Stimulated activated CD8-positive, alpha-beta memory T cell treated with anti-CD3 and anti-CD28 coated beads, Interleukin-7, amount 100 ng/mL, for 4 hours (primary cell): ENCODE results near the gene FAM117B.
"Not testable (repeated sequence)": the region's sequence is repeated elsewhere in the genome, so short reads cannot be mapped to it uniquely, and the experiment has no call there.

Experiments used
- DNase-seq, 2 donors: peaks; one replicate each; pipeline ENCODE4 v3.0.0-alpha.2; 2020; ENCODE audit warnings: low read depth in 2 of 2

FAM117B gene

DNA sequence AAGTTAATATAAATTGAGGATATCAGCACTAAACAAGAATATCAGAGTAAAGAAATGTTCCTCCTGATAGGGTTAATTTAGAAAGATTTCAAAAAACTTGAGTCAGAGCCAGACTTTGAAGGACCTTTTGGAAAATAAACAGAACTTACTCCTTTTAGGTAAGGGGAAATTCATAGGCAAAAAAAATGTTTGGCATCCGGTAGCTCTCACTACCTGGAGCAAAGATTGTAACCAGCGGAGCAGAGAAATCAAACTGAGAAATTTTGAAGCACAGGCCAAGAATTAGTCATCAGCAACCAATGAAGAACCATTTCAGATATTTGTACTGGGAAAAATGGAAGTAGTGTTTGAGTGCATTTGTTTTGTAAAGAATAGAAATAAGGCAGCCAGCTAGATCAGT, 123.8 kb downstream of the FAM117B start:
- DNase-seq, result no peak

- DNase-seq, result no peak
These were observed 126.1 kb downstream of the FAM117B start for GRCh38 chr2:202760848-202761247.

DNA sequence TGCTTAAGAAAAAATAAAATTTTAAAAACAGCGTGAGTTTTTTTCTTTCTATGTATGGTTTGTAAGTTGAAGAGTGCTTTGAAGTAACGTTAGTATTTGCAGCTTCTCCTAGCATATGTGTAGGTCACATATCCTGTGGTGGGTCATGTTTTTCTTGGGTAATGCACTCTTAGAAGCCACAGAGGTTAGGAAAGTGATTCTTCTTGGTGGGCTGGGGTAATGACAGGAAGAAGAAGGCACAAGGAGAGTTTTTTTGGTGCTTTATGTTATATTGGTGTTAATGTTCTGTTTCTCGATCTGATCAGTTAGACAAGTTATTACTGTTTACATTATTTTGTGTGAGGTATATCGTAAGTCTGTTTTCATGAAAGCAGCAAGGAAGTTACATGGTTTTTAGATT, 127.8 kb downstream of the FAM117B start:
- no peak for DNase-seq

GRCh38 chr2:202763916-202764315, 129.1 kb downstream of the FAM117B start:
- no peak for DNase-seq

DNA sequence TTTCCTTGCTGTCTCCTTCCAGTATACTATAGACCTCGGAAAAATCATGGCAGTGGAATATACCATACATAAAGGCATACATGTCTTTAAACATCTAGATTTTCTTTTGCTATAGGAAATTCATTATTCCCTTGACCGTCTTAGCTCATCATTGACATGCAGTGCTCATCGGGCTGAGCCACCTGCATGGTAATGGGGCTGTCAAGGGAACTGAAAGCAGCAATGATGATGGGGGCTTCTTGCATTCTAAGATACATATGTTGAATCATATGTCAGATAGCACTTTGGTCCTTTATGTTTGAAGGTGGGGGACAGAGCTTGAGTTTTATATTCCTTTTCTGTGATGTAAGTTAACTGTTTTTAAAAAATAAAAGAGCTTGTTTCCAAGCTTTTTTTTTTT, 130.2 kb downstream of the FAM117B start:
- DNase-seq, result no peak

DNA sequence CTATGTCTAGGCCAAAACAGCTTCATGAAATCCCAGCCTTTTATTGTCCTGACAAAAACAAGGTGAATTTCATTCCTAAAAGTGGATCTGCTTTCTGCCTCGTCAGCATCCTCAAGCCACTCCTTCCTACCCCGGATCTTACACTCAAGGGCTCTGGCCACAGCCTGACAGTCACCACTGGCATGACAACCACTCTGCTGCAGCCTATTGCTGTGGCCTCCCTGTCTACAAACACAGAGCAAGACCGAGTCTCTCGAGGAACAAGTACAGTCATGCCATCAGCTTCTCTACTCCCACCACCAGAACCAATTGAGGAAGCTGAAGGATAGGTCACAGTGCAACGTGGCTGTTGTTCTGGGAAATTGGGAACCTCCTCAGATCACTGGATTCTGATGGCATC, 130.7 kb downstream of the FAM117B start:
- DNase-seq, result no peak

DNA sequence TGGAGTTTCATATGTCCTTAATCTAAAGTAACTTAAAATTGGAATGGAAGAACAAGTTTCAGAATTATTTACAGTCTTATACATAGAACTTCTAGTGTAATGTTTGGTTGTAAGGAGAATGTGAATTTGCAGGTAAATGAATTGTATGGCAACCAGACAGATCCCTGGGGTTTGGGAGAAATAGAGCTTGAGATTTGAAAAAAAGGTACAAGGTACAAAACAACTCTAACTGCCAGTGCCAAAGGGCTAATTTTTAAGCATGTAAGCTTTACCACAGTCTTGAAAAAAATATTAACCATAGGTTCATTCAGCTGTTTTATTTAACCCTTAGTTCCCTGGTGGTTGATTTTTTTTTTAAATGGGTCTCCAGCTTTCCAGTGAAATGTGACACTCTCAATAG, 133.5 kb downstream of the FAM117B start:
- DNase-seq, result no peak

DNA sequence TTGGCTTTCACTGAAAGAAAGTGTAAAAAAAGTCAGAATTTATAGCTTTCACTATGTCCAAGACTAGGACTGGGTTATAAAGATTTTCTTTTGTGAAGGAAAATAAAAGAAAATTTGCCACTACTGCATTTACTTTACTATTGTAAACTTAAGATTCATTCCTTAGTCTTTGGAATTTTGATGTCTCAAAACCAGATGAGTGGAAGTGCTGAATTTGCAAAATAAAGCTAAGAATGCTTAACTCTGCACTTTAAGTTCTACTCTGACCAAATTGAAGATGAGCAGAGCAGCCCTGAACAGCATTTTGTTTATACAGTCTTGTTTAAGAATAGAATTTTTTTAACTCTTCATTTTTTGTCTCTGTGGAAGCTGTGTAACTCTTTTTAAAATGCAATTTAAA, 134.4 kb downstream of the FAM117B start:
- no peak for DNase-seq

DNA sequence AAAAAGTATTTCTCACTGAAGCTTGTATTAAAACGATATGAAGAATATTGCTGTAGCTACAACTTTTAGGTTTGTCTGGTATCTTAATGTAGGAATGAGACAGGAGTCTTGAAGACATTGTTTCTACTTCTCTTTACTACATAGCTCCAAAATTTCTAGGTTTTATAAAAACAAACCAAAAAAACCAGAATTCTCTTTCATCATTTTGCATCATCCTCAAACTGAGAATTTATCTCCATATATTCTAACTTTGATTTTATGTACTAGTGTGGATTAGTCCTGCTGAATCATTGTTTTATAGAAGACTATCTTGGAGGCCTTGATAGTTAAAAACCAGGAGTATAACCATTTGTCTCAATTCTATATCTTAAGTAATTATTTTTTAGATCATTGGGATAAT, 136.6 kb downstream of the FAM117B start:
- DNase-seq, result no peak

- DNase-seq, result no peak
These were observed 137.1 kb downstream of the FAM117B start for GRCh38 chr2:202771741-202772460.

GRCh38 chr2:202773301-202773973, 138.7 kb downstream of the FAM117B start:
- DNase-seq, result no peak

GRCh38 chr2:202774104-202774503, 139.3 kb downstream of the FAM117B start:
- no peak for DNase-seq

DNA sequence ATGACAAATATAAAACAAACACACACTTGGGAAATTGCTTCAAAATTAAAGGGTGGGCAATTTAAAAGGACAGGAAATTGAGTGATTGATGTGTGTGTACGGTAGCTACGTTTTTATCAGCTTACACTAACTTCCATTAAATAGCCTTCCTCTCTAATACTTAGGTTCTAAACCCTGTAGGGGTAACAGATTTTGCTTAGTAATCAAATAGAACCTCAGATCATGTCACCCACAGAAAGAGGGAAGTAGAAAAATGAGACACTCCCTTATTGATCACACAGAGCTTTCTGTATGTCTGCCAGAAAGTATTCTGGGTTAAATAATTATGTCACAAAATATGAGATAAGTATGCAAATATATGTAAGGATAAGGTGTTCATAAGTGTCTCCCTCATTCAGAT, 143.4 kb downstream of the FAM117B start:
- DNase-seq, result no peak

DNA sequence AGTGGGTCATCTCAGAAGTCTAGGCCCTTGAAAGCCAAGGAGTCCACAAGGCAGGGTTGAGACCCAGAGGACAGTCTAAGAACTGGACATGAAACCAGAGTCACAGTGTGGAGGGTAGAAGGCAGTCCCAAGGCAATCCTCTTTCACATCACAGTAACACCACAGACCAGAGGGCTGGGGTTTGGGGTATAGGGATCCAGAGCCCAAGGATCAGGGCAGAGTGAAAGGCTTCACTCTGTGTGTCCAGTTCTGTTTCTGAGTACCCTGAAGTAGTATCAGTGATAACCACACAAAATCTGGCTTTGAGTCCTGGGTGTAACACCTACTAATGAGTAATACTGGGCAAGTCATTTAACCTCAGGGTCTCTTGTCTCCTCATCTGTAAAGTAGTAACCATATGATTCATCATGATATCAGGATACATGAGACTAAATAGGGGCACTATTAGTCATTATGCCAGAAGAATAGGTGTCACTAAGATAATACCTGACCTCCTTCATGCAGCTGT, 145.8 kb downstream of the FAM117B start:
- DNase-seq, result no peak

- no peak for DNase-seq
These were observed 148.3 kb downstream of the FAM117B start for GRCh38 chr2:202782940-202783558.

DNA sequence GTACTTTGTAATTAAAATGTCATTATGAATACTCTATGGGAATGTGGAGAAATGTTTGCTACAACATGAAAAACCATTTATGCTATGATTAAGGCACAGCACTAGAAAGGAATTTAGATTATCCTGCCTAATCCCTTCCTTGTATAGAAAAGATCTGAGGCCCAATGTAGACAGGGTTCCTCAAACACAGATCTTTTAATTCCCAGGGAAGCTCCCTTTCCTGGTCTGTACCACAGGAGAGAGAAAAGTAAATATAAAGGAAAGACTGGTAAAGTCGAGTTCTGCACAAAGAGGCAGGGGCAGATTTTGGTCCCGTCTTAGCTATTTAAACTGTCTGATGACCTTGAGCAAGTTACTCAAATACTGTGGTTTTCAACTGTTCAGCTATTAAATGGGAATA, 152.1 kb downstream of the FAM117B start:
- DNase-seq, result no peak

DNA sequence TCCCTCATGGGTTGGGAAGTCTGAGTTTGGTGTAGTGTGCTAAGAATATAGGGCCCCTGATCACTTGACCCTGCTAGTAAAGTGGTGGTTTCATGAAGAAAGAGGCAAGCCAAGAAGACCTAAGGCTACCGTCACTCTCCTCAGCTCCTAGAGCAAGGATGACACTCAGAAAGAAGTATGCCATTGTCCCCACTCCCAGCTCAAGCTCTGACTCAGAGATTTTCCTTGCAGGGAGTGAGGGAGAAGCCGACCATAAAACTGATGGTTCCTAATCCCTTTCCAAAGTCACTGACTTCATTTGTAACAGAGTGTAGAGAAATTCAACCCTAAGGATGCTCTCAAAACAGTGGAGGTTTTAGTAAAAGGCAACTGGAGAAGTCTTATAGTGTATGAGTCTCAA, 155.9 kb downstream of the FAM117B start:
- DNase-seq, result no peak

DNA sequence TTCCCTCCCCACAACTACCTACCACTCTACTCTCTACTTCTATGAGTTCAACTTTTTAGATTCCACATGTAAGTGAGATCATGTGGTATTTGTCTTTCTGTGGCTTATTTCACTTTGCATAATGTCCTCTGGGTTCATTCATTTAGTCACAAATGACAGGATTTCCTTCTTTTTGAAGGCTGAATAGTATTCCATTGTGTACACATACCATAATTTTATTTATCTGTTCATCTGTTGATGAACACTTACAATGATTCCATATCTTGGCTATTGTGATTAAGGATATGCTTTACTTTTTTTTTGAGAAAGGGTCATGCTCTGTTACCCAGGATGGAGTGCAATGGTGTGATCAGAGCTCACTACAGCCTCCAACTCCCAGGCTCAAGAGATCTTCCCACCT, 163.2 kb downstream of the FAM117B start:
- no peak for DNase-seq

DNA sequence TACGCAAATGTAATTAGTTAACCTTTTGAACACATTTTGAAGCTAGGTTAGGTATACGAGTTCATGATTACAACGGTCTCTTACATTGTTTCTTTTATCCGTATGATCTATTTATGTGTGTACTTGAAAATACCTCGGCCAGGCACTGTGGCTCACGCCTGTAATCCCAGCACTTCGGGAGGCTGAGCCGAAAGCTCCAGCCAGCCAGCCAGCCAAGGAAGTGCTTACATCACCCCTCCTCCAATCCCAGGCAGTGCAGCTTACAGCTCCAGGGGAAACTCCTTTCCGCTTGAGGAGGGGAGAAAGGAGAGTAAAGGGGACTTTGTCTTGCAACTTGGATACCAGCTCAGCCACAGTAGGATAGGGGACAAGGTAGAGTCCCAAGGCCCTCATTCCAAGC, 171.1 kb downstream of the FAM117B start:
- not testable (repeated sequence) for DNase-seq

- DNase-seq, result not testable (repeated sequence)
These were observed 172.8 kb downstream of the FAM117B start for GRCh38 chr2:202807431-202808138.

GRCh38 chr2:202808754-202809153, 174.0 kb downstream of the FAM117B start:
- no peak for DNase-seq

DNA sequence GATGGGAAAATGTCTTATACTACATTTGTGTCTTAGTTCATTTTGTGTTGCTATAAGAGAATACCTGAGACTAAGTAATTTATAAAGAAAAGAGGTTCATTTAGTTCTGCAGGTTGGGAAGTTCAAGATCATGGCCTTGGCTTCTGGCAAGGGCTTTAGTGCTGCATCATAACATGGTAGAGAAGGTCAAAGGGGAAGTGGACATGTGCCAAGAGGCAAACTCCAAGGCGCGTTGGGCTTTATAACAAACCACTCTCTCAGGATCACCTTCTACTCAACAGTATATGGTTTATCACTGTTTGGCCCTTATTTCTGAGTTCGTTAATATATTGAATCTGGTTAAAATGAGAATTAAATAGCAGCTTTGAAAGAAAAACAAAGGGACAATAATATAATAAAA, 178.6 kb downstream of the FAM117B start:
- no peak for DNase-seq
